ENCODE data around the gene AFAP1L2.
"Not testable (repeated sequence)": the region's sequence is repeated elsewhere in the genome, so short reads cannot be mapped to it uniquely, and the experiment has no call there.

AFAP1L2 gene

DNA sequence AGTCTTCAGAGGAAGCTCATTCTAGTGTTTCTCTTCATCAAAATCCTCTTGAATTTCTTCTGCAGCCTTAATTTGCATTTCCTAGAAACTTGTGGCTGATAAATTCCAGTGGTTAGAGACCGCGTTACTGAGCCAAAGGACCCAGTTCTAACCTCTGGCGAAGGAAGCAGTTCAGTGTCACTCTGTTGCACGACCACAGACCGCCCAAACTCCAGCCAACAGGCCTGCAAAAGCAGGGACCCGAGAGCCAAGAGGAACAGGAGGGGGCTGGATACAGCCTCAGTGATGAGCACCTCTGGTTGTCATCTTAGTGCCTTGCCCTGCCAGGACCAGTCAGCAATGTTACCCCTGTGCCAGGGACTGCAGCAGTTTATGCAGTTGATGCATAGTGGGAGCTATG is 70.0 kb downstream of the AFAP1L2 start:
- TF ChIP-seq CTCF (conservative IDR thresholded peaks at IDR 0.05; ENCODE audit: control insufficient read depth, insufficient read depth, low read depth, low read length) = no peak
- H3K4me3 ChIP-seq (ENCODE audit: control insufficient read depth, low read depth, low read length) = no peak overlapping the region
- DNase-seq (ENCODE audit: low read depth) = no peak

- not testable (repeated sequence) for DNase-seq (ENCODE audit: low read depth); H3K4me3 ChIP-seq (ENCODE audit: control insufficient read depth, low read depth, low read length)
Observed at GRCh38 chr10:114333441-114333840, 70.9 kb downstream of the AFAP1L2 start.

DNA sequence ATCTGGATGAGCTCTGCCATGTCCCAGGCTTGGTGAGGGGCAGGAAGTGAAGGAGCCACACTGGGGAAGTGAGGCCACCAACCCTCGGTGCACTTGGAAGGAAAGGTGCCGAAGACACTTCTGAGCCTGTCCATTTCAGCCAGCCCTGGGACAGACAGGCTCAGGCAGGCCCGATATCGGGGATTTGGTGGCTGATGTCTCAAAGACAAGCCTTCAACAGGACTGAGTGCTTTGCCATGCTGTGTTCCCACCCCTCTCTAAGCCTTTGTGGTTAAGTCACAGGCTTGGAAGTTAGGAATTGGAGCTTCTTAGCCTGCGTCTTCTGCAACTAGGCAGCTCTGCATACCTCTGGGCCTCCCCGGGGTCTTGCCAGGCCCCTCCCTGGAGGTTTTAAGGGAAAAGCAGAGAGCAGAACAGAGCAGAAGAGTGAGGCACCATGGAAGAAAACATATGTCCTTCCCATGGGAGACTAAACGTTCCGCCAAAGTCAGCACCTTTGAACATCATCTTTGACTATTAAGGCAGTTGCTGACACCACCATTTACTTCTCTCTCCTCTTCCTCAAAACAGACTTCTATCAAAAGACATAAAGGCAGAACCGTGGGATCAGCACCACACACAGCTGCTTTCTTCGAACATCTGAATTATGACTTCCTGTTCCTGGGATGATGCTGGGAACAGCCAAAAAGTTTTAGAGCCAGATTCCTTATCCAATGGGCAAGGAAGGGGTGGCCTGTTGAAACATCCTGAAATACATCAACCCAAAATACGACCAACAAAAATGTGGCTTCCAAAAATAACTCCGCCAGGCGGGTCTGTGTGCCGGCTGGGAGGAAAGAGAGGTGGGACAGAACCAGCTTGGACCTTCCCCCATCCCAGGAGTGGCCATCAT is 71.8 kb downstream of the AFAP1L2 start:
- peak; percentile 20 for DNase-seq (ENCODE audit: low read depth)
- H3K4me3 ChIP-seq (ENCODE audit: control insufficient read depth, low read depth, low read length) = no peak overlapping the region
- TF ChIP-seq CTCF (conservative IDR thresholded peaks at IDR 0.05; ENCODE audit: control insufficient read depth, insufficient read depth, low read depth, low read length) = no peak

DNA sequence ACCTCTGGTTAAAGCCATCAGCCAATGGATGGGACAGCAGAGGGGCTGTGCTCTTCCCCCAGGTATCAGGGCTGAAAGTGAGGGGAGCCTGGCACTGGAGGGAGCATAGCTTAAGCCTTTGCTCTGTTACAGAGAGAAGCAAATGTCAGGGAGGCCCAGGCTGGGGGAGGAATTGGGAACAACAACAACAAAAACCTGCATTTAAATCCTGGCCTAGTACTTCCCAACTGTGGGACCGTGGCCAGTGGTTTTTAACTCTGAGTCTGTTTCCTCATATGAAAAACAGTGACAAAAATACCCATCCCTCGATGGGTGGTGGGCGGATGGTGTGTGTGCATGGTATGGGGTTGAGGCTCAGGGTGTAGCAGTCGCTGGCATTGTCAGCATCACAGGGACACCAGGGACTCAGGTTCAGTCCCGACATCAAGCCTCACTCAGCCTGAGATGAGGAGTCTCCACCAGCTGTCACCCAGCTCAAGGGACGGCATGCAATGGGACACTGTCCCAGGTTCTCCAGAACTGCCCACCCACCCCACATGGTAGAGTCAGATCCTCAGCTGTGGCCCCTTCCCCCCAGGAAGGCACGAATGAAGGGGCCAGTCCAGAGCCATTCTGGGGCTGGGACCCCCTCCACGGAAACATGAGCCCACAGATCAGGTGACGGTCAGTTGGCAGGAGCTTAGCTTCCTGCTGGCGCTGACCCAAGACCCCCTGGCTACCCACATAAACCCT is 74.5 kb downstream of the AFAP1L2 start:
- H3K4me3 ChIP-seq (ENCODE audit: control insufficient read depth, low read depth, low read length) = no peak overlapping the region
- DNase-seq (ENCODE audit: low read depth) = no peak
- no peak for TF ChIP-seq CTCF (conservative IDR thresholded peaks at IDR 0.05; ENCODE audit: control insufficient read depth, insufficient read depth, low read depth, low read length)

- DNase-seq (ENCODE audit: low read depth) = no peak
- no peak overlapping the region for H3K4me3 ChIP-seq (ENCODE audit: control insufficient read depth, low read depth, low read length)
- no peak for TF ChIP-seq CTCF (conservative IDR thresholded peaks at IDR 0.05; ENCODE audit: control insufficient read depth, insufficient read depth, low read depth, low read length)
Observed at GRCh38 chr10:114328874-114329273, 75.4 kb downstream of the AFAP1L2 start.

- no peak for DNase-seq (ENCODE audit: low read depth)
- no peak overlapping the region for H3K4me3 ChIP-seq (ENCODE audit: control insufficient read depth, low read depth, low read length)
- TF ChIP-seq CTCF (conservative IDR thresholded peaks at IDR 0.05; ENCODE audit: control insufficient read depth, insufficient read depth, low read depth, low read length) = no peak
Observed at GRCh38 chr10:114328441-114328812, 75.9 kb downstream of the AFAP1L2 start.
